ENCODE measurements around the gene MAML2. TPM values are rescaled to one million over a fixed set of nuclear protein-coding genes. Genes with fewer than 3 reads are reported as not detected.

Gene MAML2
- total and polyA plus RNA-seq, 2 of the 13 experiments (the other 11 are each of a cell fraction or from before 2014, with no cell fraction given) = 2.3 to 25.9 TPM

- ChIA-PET POLR2A (no interaction called here), CTCF (ENCODE audit: low intra/inter-chr PET ratio, low total read pairs) (no interaction called here)
- ATAC-seq (no peak), FAIRE-seq (no peak), DNase-seq (ENCODE audit: low spot score) (no peak)
- Histone ChIP-seq H3K36me3 (replicated peaks in 1 of 2; ENCODE audit: control insufficient read depth in 1 of 2, insufficient read depth in 2 of 2, low read length in 2 of 2) (peaks cover 0 to 18% of the 10 kb centered on the region in 2 experiments; a peak in 2 of 5 replicates), H3K27me3 (ENCODE audit: control insufficient read depth in 1 of 2, insufficient read depth in 2 of 2, low read length in 2 of 2) (no peaks in the 10 kb centered on the region), H2AFZ (ENCODE audit: low read length) (no peak overlapping the region), H3K4me2 (ENCODE audit: low read depth, low read length) (no peak overlapping the region), H3K79me2 (ENCODE audit: insufficient read depth, low read length) (peaks cover 31% of the 10 kb centered on the region), H3K4me3 (replicated peaks in 1 of 3; ENCODE audit: insufficient read depth in 1 of 3, low read depth in 2 of 3, low read length in 3 of 3) (no peak overlapping the region), H4K20me1 (ENCODE audit: insufficient read depth, low read length) (no peaks in the 10 kb centered on the region), H3K9ac (ENCODE audit: insufficient read depth, low read depth, low read length) (no peak overlapping the region), H3K27ac (ENCODE audit: extremely low read length, insufficient read depth, low read length) (no peak overlapping the region), H3K4me1 (ENCODE audit: insufficient read depth, low read length) (peaks cover 35% of the 10 kb centered on the region), H3K9me3 (ENCODE audit: low read length) (no peaks in the 10 kb centered on the region)
- WGBS (ENCODE audit: low lambda C conversion rate) = 90% methylated on average over 2 of the region's 2 CpGs
- no TSS peak for BruUV-seq (replicated peaks)
- in situ Hi-C loops (cut with HindIII; ENCODE audit: extremely low pct_ligation_motif_present, low pct_unique_long_range_greater_than_20kb) (no loop called here), intact Hi-C loops (cut with micrococcal nuclease; ENCODE audit: unreplicated experiment) (no loop called here)
- TF ChIP-seq HDAC1 (CRISPR knock-in tag; IDR thresholded peaks at IDR 0.05) = no peak
- TF ChIP-seq ZNF589 (CRISPR knock-in tag; conservative IDR thresholded peaks at IDR 0.05) = no peak
- no peak for TF ChIP-seq PCBP2 (optimal IDR thresholded peaks at IDR 0.05; ENCODE audit: low read depth, low read length, poor library complexity, severe bottlenecking)
- TF ChIP-seq POLR2AphosphoS2 (IDR thresholded peaks at IDR 0.05; ENCODE audit: low read depth, low read length) = no peak
- no peak for TF ChIP-seq NFATC3 (CRISPR knock-in tag; IDR thresholded peaks at IDR 0.05)
- no peak for TF ChIP-seq FUBP1 (CRISPR knock-in tag; IDR thresholded peaks at IDR 0.05; ENCODE audit: borderline replicate concordance)
- no peak for TF ChIP-seq HDAC6 (IDR thresholded peaks at IDR 0.05; ENCODE audit: low read depth, low read length)
- TF ChIP-seq ZFP36L1 (CRISPR knock-in tag; IDR thresholded peaks at IDR 0.05) = no peak
- TF ChIP-seq ZNF574 (CRISPR knock-in tag; IDR thresholded peaks at IDR 0.05) = no peak
- no peak for TF ChIP-seq FOXA3 (CRISPR knock-in tag; IDR thresholded peaks at IDR 0.05)
- TF ChIP-seq CAMTA2 (CRISPR knock-in tag; IDR thresholded peaks at IDR 0.05; ENCODE audit: borderline replicate concordance) = no peak
- TF ChIP-seq ATF7 (IDR thresholded peaks at IDR 0.05) = no peak
- no peak for TF ChIP-seq ATF7 (CRISPR knock-in tag; IDR thresholded peaks at IDR 0.05)
- TF ChIP-seq TMF1 (CRISPR knock-in tag; IDR thresholded peaks at IDR 0.05; ENCODE audit: low read depth) = no peak
- no peak for TF ChIP-seq PHF8 (CRISPR knock-in tag; IDR thresholded peaks at IDR 0.05)
- TF ChIP-seq NFRKB (IDR thresholded peaks at IDR 0.05) = no peak
- TF ChIP-seq RELA (CRISPR knock-in tag; IDR thresholded peaks at IDR 0.05) = no peak
- no peak for TF ChIP-seq PATZ1 (CRISPR knock-in tag; IDR thresholded peaks at IDR 0.05)
- no peak for TF ChIP-seq HNRNPH1 (optimal IDR thresholded peaks at IDR 0.05; ENCODE audit: low read depth, low read length)
- no peak for TF ChIP-seq ZNF205 (CRISPR knock-in tag; IDR thresholded peaks at IDR 0.05)
These were observed 42.2 kb upstream of the MAML2 start for GRCh38 chr11:96385187-96385586.
